HG02943 (cell line): ENCODE data around the gene SLC2A13.
"Not testable (repeated sequence)": the region's sequence is repeated elsewhere in the genome, so short reads cannot be mapped to it uniquely, and the experiment has no call there.

Source experiments
- ATAC-seq: cut with Tn5 transposase; IDR thresholded peaks from one replicate; pipeline ENCODE4 v1.9.1; 2021; ENCODE audit warnings: mild to moderate bottlenecking, low read depth, moderate library complexity; ENCODE audit not compliant: unreplicated experiment

Gene SLC2A13

GRCh38 chr12:39935839-39936238 lies 170.0 kb downstream of the SLC2A13 start:
- ATAC-seq = no peak

GRCh38 chr12:39935275-39935674 lies 170.6 kb downstream of the SLC2A13 start:
- no peak for ATAC-seq

- no peak for ATAC-seq
Observed at GRCh38 chr12:39931857-39932256, 174.0 kb downstream of the SLC2A13 start.

- ATAC-seq = no peak
Observed at GRCh38 chr12:39931231-39931630, 174.7 kb downstream of the SLC2A13 start.

- no peak for ATAC-seq
Observed at GRCh38 chr12:39930101-39930500, 175.8 kb downstream of the SLC2A13 start.

GRCh38 chr12:39928181-39928899 lies 177.5 kb downstream of the SLC2A13 start:
- no peak for ATAC-seq

GRCh38 chr12:39923364-39923763 lies 182.5 kb downstream of the SLC2A13 start:
- ATAC-seq = no peak

- ATAC-seq = not testable (repeated sequence)
Observed at GRCh38 chr12:39922598-39922997, 183.3 kb downstream of the SLC2A13 start.

- ATAC-seq = no peak
Observed at GRCh38 chr12:39920647-39921046, 185.2 kb downstream of the SLC2A13 start.

GRCh38 chr12:39920222-39920621 lies 185.7 kb downstream of the SLC2A13 start:
- no peak for ATAC-seq

- no peak for ATAC-seq
Observed at GRCh38 chr12:39919790-39920189, 186.1 kb downstream of the SLC2A13 start.

- no peak for ATAC-seq
Observed at GRCh38 chr12:39915249-39915648, 190.6 kb downstream of the SLC2A13 start.

GRCh38 chr12:39912211-39912980 lies 193.5 kb downstream of the SLC2A13 start:
- ATAC-seq = no peak

- ATAC-seq = no peak
Observed at GRCh38 chr12:39906237-39906636, 199.6 kb downstream of the SLC2A13 start.

GRCh38 chr12:39905152-39905551 lies 200.7 kb downstream of the SLC2A13 start:
- no peak for ATAC-seq

- no peak for ATAC-seq
Observed at GRCh38 chr12:39902821-39903220, 203.1 kb downstream of the SLC2A13 start.

- no peak for ATAC-seq
Observed at GRCh38 chr12:39897315-39897714, 208.6 kb downstream of the SLC2A13 start.

- not testable (repeated sequence) for ATAC-seq
Observed at GRCh38 chr12:39893388-39893787, 212.5 kb downstream of the SLC2A13 start.

- ATAC-seq = no peak
Observed at GRCh38 chr12:39892146-39892545, 213.7 kb downstream of the SLC2A13 start.

GRCh38 chr12:39887856-39888255 lies 218.0 kb downstream of the SLC2A13 start:
- no peak for ATAC-seq

- no peak for ATAC-seq
Observed at GRCh38 chr12:39886106-39886505, 219.8 kb downstream of the SLC2A13 start.

- ATAC-seq = no peak
Observed at GRCh38 chr12:39884616-39885125, 221.2 kb downstream of the SLC2A13 start.
